Embryonic facial prominence (tissue), 1 donor: Measurements from ENCODE around the gene ULBP2.
A peak's percentile ranks its signal among the peaks of the same experiment; 100 is the strongest.
"Not testable (repeated sequence)": the region's sequence is repeated elsewhere in the genome, so short reads cannot be mapped to it uniquely, and the experiment has no call there.

ENCODE experiments used
- DNase-seq: peaks from one replicate; pipeline ENCODE4 v3.0.0-alpha.2; 2016; ENCODE audit errors: extremely low spot score

The ULBP2 gene

DNA sequence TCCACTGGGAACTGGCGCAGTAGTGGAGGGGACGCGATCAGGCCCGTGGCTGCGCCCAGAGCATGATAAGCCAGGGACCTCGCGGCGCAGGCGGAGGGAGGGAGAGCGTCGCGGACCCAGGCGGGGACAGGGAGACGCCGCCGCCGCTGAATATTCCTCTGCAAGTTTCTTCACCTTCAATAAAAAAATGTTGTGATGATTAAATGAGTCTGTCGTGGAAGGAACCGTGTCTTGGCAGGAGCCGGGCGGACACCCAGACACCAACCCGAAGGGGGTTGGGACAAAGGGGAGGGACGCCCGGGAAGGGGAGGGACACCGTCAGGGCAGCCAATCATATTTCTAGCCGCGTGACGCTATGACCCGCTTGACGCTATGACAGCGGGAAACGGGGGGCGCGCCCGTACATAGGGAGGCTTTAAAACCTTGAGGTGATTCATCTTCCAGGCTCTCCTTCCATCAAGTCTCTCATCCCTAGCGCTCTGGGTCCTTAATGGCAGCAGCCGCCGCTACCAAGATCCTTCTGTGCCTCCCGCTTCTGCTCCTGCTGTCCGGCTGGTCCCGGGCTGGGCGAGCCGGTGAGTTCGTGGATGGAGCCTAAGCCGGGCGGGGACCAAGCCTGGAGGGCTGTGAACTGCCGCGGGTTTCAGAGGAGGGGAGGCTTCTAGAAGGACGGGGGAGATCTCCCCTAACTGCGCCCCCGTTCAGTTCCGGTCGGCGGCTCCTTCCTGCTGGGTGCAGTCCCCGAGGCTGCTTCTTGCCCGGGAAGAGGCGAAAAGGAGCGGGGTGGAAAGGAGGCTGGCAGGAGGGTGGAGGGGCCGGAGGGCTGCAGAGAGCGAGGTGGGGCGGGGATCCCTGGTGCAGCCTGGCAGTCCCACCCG, at the start of gene ULBP2:
ULBP2 (plus strand) TSS at position 432 of the 878 bp plus-strand sequence; CDS start at position 491, 59 bp downstream.
- peak; percentile 73 for DNase-seq

GRCh38 chr6:149895048-149895590, 46.7 kb upstream of the ULBP2 start:
- DNase-seq = no peak

- no peak for DNase-seq
These were observed 46.0 kb upstream of the ULBP2 start for GRCh38 chr6:149895833-149896271.

DNA sequence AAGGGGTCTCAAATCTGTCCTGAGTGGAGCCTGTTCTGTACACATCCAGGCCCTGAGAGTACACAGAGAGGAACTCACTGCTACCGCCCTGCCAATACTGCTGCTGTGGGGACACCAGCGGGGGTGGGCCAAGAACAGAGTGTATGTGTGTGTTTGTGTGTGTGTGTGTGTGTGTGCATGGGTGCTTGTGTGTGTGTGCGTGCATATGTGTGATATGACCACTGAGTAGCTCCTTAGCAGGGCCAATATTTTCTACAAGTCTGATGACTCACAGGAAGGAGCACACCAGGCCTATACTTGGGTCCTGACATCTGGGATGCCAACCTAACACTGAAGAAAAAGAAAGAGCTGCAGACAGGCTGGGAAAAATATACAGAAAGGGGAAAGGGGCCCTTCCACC, 45.3 kb upstream of the ULBP2 start:
- DNase-seq = no peak

DNA sequence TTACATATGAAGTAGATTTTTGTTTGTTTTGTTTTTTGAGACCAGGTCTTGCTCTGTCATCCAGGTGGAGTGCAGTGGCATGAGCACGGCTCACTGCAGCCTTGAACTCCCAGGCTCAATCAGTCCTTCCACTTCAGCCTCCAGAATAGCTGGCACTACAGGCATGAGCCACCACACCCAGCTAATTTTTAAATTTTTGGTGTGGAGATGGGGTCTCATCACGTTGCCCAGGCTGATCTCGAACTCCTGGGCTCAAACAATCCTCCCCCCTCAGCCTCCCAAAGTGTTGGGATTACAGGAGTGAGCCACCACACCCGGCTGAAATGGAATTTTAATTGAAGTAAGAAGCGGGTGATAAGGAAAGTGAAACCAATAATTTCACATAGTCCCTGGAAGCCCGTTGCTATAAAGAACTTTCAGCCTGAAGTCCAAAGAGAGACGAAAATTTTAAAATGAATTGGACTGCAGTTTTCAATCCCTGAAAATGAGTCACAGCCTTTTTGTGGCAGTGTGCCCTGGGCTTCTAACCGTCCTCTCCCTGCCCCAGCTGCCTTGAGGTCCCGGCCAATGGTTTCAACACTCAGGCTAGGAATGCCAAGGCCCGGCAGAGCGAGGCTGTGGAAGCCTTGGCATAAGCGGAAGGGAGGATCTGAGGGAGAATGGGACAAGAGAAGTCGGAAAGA, 44.7 kb upstream of the ULBP2 start:
- DNase-seq = no peak

- no peak for DNase-seq
These were observed 43.7 kb upstream of the ULBP2 start, which contains the start of gene RAET1E for GRCh38 chr6:149897855-149898744. Gene RAET1E (minus strand): TSS chr6:149898113. CDS start chr6:149890901, 7,212 bp downstream.

GRCh38 chr6:149898966-149899365, 42.8 kb upstream of the ULBP2 start:
- DNase-seq = no peak

DNA sequence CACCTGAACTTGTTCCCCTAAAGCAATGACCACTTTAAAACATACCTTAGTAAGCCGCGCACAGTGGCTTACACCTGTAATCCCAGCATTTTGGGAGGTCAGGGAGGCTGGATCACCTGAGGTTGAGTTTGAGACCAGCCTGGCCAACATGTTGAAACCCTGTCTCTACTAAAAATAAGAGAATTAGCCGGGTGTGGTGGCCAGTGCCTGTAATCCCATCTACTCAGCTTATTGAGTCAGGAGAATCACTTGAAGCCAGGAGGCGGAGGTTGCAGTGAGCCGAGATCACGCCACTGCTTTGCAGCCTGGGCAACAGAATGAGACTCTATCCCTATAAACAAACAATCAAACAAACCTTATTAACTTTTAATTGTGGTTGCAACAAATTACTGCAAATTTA, 42.3 kb upstream of the ULBP2 start:
- DNase-seq = no peak

DNA sequence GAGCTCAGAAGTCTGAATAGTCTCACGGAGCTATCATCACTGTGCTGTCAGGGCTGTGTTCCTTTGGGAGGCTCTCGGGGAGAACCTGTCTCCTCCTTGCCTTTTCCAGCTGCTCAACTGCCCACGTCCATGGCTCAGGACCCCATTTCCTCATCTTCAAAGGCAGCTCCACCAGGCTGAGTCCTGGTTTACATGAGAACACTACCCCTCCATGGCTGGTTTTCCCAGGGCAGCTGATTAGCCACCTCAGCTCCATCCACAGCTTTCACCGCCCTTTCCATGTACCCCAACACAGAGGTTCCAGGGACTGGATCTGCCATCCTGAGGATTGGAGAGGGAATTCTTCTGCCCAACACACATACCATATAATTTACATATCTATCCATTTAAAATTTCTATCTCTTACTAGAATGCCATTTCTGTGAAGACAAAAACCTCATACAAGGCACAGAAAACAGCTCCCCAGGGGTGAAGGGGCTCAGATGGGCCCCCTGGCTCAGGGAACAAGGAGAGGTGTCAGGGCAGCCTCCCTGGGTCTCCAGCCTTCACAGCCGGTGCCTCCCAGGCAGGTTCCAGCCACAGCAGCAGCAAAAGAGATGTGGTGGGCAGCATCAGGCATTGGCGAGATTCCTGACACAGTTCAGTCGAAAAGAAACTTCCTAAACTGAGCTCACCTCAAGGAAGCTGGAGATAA, 41.7 kb upstream of the ULBP2 start:
- no peak for DNase-seq

DNA sequence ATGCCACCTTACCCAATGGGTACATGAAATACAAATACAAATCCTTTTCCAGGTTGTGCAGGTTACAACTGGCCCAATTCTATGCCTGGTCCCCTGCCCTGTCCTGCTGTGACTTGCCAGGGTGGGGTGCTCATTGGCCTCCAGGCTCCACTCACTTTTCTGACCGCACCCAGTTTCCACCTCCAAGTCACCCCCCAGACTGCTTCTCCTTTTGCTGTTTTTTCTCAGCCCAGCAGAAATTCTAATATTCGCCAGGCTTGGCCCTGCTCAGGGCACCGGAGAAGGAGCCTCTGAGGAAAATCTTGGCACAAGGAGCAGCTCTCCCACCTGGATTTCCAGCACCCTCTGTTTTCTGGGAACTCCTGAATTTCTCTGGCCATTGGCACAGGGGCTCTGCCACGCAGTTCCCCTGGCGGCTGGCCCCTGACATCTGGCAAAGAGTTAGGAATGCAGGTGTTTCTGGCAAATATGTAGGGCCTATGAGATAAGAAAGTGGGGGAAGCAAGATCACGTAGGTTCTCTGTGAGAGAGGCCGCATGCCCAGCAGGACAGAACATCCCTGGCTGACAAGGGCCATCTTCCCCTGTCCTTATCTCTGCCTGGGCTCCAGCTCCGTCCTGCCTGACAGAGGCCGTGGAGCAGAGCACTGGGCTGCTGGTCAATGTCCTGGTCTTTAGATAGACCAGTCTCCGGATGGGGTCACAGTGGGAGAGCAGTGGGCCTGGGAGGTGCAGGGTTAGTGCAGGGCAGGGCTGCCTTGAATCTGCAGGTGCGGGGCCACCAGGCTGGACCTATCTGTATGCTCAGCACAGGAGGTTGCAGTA, 41.0 kb upstream of the ULBP2 start:
- no peak for DNase-seq

- no peak for DNase-seq
These were observed 40.2 kb upstream of the ULBP2 start for GRCh38 chr6:149901444-149902140.

- DNase-seq = no peak
These were observed 37.7 kb upstream of the ULBP2 start for GRCh38 chr6:149903938-149904611.

GRCh38 chr6:149904661-149905370, 37.0 kb upstream of the ULBP2 start:
- DNase-seq = no peak

DNA sequence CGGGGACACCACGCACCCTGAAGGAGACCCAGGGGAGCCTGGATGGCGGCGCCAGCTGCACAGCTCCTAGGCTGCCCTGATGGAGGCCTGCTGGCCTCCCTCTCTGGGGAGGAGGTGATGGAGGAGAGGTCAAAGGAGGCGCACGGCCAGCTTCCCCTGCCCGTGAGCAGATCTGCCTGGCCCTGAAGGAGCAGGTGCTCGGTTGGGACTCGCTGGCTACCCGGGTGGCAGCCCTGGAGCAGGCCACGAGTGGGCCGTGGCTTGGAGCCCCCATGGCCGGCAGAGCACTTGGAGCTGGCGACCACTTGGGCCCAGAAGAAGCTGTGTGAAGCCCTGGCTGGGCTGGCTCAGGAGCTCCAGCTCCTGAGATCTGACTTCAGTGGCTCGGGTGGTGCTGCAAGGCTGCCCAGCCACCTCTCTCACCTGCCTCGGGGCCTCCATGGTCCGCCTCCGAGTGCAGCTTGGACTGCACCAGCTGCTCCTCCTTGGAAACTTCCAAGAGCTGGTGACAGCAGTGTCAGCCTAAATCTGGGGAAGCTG, 36.4 kb upstream of the ULBP2 start:
- DNase-seq = no peak

DNA sequence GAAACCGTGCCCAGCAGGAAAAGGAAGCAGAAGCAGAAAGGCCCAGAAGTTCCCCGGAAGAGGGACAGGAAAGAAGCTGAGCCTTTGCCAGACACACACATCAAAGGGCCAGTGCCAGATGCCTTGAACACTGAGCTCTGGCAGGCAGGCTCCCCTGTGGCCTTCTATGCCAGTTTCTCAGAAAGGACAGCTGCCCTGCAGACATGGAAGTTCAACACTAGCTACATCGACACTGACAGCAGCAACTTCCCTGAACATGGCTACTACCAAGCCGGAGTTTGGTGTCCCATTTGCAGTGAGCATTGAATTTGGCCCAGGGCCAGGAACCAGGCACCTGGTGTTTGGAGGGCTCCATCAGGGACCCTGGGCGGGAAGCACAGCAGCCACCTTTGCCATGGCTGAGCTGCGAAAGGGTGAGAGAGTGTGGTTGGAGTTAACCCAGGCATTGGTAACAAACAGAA, 35.9 kb upstream of the ULBP2 start:
- no peak for DNase-seq

DNA sequence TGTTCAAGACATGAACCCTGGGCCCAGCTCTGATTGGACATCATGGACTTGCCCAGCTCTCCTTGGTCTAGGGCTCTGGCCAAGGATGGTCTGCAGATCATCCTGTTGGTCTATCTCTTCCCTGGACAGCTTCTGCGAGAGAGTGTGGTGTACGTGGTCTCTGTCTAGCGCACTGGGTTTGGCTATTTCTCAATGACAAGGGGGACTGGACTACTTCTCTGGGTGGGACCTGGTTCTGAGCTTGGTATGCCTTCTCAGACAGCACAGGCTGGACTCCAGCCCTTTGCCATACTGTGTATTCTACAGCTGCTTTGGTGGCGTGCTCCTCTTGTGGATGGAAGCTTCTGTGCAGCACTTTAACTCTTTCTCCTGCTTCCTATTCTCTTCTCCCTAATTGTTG, 35.4 kb upstream of the ULBP2 start:
- DNase-seq = no peak

DNA sequence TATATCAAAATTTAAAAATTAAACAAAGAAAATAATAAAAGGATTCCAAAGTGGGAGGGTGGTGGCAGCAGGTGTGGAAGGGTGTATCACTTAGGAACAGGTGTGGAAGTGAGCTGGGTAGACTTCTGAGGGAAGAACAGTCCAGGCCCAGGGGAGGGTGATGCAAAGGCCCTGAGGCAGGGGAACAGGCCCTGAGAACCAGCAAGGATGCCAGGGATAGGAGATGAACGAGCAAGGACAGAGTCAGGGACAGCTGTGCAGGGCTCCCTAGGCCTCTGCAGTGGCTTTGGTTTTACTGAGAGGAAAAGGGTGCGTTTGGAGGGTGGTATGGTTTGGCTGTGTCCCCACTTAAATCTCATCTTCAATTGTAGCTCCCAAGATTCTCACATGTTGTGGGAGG, 34.5 kb upstream of the ULBP2 start:
- no peak for DNase-seq

DNA sequence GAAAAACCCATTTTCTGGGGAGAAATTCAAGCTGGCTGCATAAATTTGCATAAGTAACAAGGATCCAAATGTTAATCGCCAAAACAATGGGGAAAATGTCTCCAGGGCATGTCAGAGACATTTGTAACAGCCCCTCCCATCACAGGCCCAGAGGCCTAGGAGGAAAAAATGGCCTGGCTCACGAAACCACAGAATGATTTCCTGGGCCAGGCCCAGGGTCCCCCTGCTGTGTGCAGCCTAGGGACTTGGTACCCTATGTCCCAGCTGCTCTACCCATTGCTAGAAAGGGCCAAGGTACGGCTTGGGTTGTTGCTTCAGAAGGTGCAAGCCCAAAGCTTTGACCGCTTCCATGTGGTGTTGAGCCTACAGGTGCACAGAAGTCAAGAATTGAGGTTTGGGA, 33.3 kb upstream of the ULBP2 start:
- not testable (repeated sequence) for DNase-seq
